ENCODE results near the gene TIGAR.
A peak's percentile ranks its signal among the peaks of the same experiment; 100 is the strongest.

TIGAR gene

GRCh38 chr12:4307593-4308333 is 13.2 kb upstream of the TIGAR start:
- peak; percentile 53 to 95 (median 84) for DNase-seq

- no peak for DNase-seq
Measured at GRCh38 chr12:4308334-4308950, 12.6 kb upstream of the TIGAR start.

- no peak for DNase-seq
Measured at GRCh38 chr12:4311776-4312175, 9.2 kb upstream of the TIGAR start.

- DNase-seq, result no peak
Measured at GRCh38 chr12:4312251-4312650, 8.8 kb upstream of the TIGAR start.

- no peak for DNase-seq
Measured at GRCh38 chr12:4320497-4320852, 538 bp upstream of the TIGAR start.

- no peak for DNase-seq
Measured at GRCh38 chr12:4322726-4323125, 1.7 kb downstream of the TIGAR start.

- DNase-seq, result no peak
Measured at GRCh38 chr12:4323396-4323795, 2.4 kb downstream of the TIGAR start.

- no peak for DNase-seq
Measured at GRCh38 chr12:4324366-4324765, 3.4 kb downstream of the TIGAR start.

- no peak for DNase-seq
Measured at GRCh38 chr12:4325966-4326365, 5.0 kb downstream of the TIGAR start.

GRCh38 chr12:4327293-4327692 is 6.3 kb downstream of the TIGAR start:
- no peak for DNase-seq

- DNase-seq, result no peak
Measured at GRCh38 chr12:4330203-4330602, 9.2 kb downstream of the TIGAR start.

GRCh38 chr12:4331221-4331620 is 10.2 kb downstream of the TIGAR start:
- no peak for DNase-seq

- no peak for DNase-seq
Measured at GRCh38 chr12:4331842-4332241, 10.8 kb downstream of the TIGAR start.

GRCh38 chr12:4346931-4347330 is 25.9 kb downstream of the TIGAR start:
- peak in 1 of 3 experiments; percentile 11 for DNase-seq

- peak in 1 of 3 experiments; percentile 49 for DNase-seq
Measured at GRCh38 chr12:4353785-4354208, 32.8 kb downstream of the TIGAR start.

- no peak for DNase-seq
Measured at GRCh38 chr12:4355156-4356040, 34.4 kb downstream of the TIGAR start.

- peak; percentile 11 to 58 (median 13) for DNase-seq
Measured at GRCh38 chr12:4356041-4356327, 35.0 kb downstream of the TIGAR start.

- no peak for DNase-seq
Measured at GRCh38 chr12:4366090-4366489, 45.1 kb downstream of the TIGAR start.

- DNase-seq, result no peak
Measured at GRCh38 chr12:4369548-4369947, 48.5 kb downstream of the TIGAR start.

GRCh38 chr12:4370265-4370664 is 49.3 kb downstream of the TIGAR start:
- no peak for DNase-seq

- DNase-seq, result no peak
Measured at GRCh38 chr12:4372653-4373052, 51.6 kb downstream of the TIGAR start.

- DNase-seq, result no peak
Measured at GRCh38 chr12:4375449-4375848, 54.4 kb downstream of the TIGAR start.

GRCh38 chr12:4378772-4379171 is 57.8 kb downstream of the TIGAR start:
- DNase-seq, result no peak

GRCh38 chr12:4379405-4379804 is 58.4 kb downstream of the TIGAR start, which contains the start of gene FGF23:
FGF23 (minus strand) TSS chr12:4379712; CDS start chr12:4379582, 130 bp downstream.
- peak in 1 of 3 experiments; percentile 37 for DNase-seq

All from NCI-H1417 (cell line).